GM19351 (cell line): Measurements from ENCODE around the gene SPECC1L.
"Not testable (repeated sequence)": the region's sequence is repeated elsewhere in the genome, so short reads cannot be mapped to it uniquely, and the experiment has no call there.

Source experiments
- ATAC-seq: cut with Tn5 transposase; IDR thresholded peaks from one replicate; pipeline ENCODE4 v1.9.1; 2021; ENCODE audit warnings: mild to moderate bottlenecking, moderate library complexity; ENCODE audit not compliant: unreplicated experiment

The SPECC1L gene

GRCh38 chr22:24245584-24246561 lies 24.8 kb upstream of the SPECC1L start:
- not testable (repeated sequence) for ATAC-seq

- no peak for ATAC-seq
These were observed 23.6 kb upstream of the SPECC1L start for GRCh38 chr22:24247011-24247507.

DNA sequence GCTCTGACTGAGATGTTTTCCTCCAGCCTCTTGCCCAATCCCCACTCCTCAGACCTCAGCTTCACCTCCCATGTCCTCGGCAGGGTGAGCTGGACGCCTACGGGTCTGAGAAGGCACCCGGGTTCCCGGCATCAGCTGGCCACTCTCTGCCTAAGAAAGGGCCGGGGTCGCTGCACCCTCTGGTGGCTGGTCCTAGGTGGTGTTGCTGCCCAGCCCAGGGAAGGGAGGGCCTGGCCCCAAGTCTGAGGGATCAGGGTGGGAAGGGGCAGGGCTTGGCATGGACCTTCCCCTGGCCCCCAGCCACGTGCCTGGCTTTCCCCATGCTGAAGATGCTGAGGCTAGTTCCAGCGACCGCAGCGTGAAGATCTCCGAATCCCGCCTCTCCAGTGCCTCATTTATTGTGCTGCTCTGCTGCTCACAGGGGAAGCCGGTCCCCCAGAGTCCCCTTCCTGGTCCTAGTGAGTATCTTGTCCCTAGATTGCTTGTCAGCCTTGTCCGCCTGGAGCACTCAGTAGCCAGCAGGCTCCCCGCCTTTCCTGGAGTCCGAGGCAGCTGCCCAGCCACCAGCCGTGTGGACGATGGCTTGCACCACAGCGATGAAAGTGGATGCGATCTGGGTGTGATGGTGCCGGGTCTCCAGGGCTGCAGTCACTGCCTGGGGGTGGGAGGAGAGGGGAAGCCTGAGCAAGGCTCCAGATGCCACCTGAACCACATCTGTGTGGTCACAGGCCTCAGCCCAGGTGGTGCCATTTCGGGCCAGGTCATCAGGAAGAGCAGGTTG lies 22.9 kb upstream of the SPECC1L start:
- no peak for ATAC-seq

GRCh38 chr22:24248611-24249010 lies 22.0 kb upstream of the SPECC1L start:
- ATAC-seq: not testable (repeated sequence)

DNA sequence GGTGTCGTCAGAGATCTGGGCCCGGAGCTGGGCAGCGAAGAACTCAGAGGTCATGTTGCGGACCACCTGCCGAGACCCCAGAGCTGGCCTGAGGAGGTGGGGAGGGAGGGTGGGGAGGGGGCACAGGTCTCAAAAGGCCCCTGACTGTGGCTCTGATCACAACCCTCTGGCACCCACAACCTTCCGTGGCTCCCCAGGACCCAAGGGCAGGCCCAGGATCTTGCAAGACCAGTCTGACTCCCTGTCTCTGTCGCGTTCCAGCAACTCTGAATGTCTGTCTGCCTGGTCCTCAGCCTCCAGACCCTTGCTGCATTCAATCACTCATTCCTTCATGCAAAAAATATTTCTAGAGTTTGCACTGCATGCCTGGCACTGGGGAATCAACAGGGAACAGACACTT lies 21.2 kb upstream of the SPECC1L start:
- not testable (repeated sequence) for ATAC-seq

GRCh38 chr22:24251286-24251685 lies 19.3 kb upstream of the SPECC1L start:
- ATAC-seq: not testable (repeated sequence)

GRCh38 chr22:24253126-24253525 lies 17.5 kb upstream of the SPECC1L start:
- ATAC-seq: not testable (repeated sequence)

GRCh38 chr22:24256136-24256535 lies 14.5 kb upstream of the SPECC1L start:
- ATAC-seq: not testable (repeated sequence)

DNA sequence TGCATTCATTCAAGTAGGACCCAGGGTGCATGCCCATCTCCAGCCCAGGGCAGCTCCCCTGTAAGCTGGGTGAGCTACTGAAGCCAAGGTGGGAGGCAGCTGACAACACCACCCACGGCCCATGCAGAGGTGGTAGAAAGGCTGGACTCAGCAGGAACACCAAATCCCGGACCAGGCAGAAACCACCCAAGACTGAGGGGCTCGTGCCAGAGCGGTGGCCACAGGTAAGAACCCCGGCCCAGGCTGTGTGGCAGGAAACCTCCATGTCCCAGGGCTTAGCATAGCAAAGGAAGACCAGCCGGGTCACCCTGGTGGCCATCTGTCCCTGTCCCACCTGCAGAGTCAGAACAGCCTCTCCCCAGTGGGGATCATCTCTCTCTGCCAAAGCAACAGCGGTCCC lies 13.9 kb upstream of the SPECC1L start:
- not testable (repeated sequence) for ATAC-seq

DNA sequence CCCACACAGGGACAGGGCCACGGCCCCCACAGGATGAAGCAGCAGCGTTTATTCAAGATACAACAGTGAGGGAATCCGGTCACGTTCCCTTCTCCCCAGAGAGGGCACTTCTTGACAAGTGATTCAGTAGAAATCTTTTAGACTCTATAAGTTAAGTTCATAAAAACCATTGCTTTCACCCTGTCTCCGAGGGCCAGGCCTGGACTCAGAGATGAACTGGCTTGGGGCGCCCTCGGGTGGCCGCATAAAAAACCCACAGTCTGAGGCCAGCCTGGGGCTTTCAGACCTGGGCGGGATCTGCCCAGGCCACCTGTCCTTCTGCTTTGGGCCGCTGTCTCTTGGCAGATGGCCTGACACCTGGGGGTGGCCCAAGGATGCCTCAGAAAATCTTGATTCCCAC lies 11.2 kb upstream of the SPECC1L start:
- ATAC-seq: not testable (repeated sequence)

GRCh38 chr22:24262185-24262749 lies 8.4 kb upstream of the SPECC1L start:
- ATAC-seq: not testable (repeated sequence)

DNA sequence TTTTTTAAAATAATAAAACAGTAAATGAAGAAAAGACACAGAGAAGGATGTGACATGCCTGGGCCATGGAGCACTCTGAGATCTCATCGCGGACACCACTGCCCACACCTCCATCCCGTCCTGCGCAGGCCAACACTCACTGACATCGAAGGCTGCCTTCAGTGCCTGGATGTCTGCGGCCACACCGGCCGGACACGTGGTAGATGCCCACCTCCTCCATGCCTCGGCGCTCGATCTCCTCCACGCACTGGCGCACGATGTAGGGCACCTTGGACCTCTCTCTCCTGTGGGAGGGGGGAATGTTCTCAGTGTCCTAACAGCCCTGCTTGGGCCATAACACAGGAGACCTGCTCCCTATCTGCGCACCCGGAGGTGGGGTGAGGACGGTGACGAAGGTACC lies 7.2 kb upstream of the SPECC1L start:
- not testable (repeated sequence) for ATAC-seq

- ATAC-seq: not testable (repeated sequence)
These were observed 6.2 kb upstream of the SPECC1L start for GRCh38 chr22:24264329-24264896.

- ATAC-seq: no peak
These were observed 4.9 kb upstream of the SPECC1L start for GRCh38 chr22:24265734-24266133.

- not testable (repeated sequence) for ATAC-seq
These were observed 4.1 kb upstream of the SPECC1L start for GRCh38 chr22:24266495-24266894.

DNA sequence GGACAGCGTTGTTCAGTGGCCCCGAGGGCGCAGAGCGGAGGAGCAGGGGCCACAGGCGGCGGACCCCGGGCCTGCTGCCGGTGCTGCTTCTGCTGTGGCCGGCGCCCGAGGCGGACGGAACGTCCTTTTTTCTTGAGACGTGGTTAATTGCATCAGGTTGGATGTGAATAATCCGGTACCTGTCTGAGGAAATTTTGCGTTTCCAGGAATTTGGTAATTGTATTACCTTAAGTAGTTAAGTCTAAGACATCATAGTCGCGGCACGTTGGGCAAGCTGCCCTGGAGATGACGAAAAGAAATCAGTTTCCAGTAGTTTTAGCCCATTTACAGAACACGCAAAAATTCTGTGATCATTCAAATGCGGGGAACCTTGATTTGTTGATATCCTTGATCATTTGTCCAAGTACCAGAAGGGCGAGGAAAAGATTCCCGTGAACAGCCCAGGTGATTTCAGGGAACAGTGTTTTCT lies 789 bp downstream of the SPECC1L start:
- no peak for ATAC-seq

DNA sequence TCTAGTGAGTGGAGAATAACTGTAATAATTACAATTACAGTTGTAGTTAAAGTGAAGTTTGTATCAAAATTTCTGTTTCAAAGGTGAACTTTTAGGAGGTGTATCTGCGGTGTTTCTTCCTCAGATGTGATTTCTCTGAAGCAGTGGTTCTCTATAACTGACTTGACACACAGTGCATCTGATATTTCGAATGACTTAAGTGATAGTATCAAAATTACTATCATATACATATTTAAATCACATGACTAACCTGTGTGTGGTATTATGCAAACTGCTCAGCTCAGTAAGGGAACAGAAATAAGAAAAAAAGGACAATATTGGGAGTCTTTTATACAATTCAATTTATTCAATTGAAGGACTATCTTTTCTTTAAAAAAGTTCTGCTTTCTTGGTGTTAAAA lies 2.4 kb downstream of the SPECC1L start:
- not testable (repeated sequence) for ATAC-seq

GRCh38 chr22:24273906-24274305 lies 3.3 kb downstream of the SPECC1L start:
- not testable (repeated sequence) for ATAC-seq

- not testable (repeated sequence) for ATAC-seq
These were observed 4.2 kb downstream of the SPECC1L start for GRCh38 chr22:24274696-24275405.

- not testable (repeated sequence) for ATAC-seq
These were observed 9.7 kb downstream of the SPECC1L start for GRCh38 chr22:24280363-24280762.
